Testis (tissue), 2 donors: ENCODE results near the gene BSPRY.

Experiments used
- CTCF ChIP-seq, 3 experiments: fragments of 450-650 bp in 2 of 3; fragments of 200-600 bp in 1 of 3; sonication (generic) in 1 of 3; IDR thresholded peaks; one replicate each; pipeline ENCODE4 v1.5.1; 2016 to 2019; ENCODE audit warnings: antibody characterized with exemption in 3 of 3, mild to moderate bottlenecking in 2 of 3, moderate library complexity in 1 of 3
- POLR2A ChIP-seq: fragments of 450-650 bp; IDR thresholded peaks from one replicate; pipeline ENCODE4 v1.6.1; 2017; ENCODE audit warnings: antibody characterized with exemption, mild to moderate bottlenecking, moderate library complexity

- no peak for TF ChIP-seq CTCF (IDR thresholded peaks at IDR 0.05)
- no peak for TF ChIP-seq POLR2A
Measured at GRCh38 chr9:113409481-113409880, 60.1 kb downstream of the BSPRY start.
